WI38 (cell line): Measurements from ENCODE around the gene BIRC6.

ENCODE experiments used
- H3K4me3 ChIP-seq: 2 replicates; pipeline ENCODE4 v1.5.1; 2011; ENCODE audit warnings: low read depth, mild to moderate bottlenecking, control low read depth, low read length
- CTCF ChIP-seq: IDR thresholded peaks from 2 replicates; pipeline ENCODE4 v1.5.1; 2012; ENCODE audit warnings: low read depth, mild to moderate bottlenecking, control low read depth, low read length

BIRC6 gene

GRCh38 chr2:32514946-32515345 lies 158.1 kb downstream of the BIRC6 start:
- TF ChIP-seq CTCF, result no peak
- H3K4me3 ChIP-seq, result no peak overlapping the region

DNA sequence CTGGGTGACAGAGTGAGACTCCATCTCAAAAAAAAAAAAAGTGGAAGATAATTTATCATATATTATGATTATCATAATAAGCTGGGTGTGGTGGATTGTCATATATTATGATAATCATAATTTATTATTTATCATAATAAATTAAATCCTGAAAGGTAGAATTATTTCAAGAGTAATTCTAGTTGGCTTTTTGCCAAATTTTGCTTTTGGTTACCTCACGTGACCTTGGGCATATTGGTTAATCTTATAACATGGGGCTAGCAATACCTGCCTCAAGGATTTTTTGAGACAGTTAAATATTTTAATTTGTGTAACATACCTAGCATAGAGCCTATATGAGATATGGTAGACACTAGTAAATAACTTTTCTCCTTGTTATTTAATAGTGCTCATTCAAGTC lies 159.7 kb downstream of the BIRC6 start:
- H3K4me3 ChIP-seq, result no peak overlapping the region
- no peak for TF ChIP-seq CTCF

DNA sequence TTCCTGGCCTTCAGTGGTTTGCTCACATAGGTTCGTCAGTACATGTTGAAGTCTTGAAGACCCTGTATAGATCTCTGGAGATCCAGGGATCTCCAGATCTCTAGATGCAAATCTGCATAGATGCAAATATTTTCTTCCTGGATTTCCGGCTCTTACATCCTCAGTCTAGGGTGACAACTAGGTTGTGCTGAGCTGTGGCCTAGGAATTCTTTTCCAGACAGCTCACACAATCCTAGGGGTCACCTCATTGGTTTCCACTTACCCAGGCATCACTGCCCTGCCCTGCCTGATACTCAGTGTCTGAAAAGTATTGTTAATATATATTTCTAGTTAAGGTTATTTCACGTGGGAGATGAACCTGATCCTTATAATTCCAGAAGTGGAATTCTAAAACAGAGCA lies 165.9 kb downstream of the BIRC6 start:
- no peak overlapping the region for H3K4me3 ChIP-seq

DNA sequence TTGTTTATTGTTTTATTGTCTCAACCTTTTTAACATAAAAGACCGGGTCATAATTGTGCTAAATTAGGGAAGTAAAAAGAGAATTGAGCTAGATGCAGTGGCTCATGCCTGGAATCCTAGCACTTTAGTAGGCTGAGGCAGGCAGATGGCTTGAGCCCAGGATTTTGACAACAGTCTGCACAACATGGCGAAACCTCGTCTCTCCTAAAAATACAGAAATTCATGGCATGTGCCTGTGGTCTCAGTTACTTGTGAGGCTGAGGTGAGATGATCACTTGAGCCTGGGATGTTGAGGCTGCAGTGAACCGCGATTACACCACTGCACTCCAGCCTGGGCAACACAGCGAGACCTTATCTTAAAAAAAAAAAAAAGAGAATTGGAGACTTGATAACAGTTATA lies 166.9 kb downstream of the BIRC6 start:
- no peak overlapping the region for H3K4me3 ChIP-seq
- TF ChIP-seq CTCF, result no peak

More for the DNA sequence above, 165.9 kb downstream of the BIRC6 start:
- no peak for TF ChIP-seq CTCF

DNA sequence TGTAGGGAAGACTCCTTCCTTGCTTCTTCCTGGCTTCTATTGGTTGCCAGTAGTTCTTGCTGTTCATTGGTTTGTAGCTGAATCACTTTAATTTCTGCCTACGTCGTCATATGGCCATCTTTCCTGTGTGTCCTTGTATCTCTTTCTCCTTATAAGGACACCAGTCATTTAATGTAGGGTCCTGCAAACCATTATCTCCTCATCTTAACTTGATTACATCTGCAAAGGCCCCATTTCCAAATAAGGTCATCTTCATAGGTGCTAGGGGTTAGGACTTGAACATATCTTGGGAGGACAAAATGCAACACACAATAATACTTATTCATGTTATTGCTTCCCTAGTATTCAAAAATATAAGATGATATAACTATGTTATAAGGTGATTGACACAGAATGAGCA lies 175.5 kb downstream of the BIRC6 start:
- H3K4me3 ChIP-seq, result no peak overlapping the region
- no peak for TF ChIP-seq CTCF

DNA sequence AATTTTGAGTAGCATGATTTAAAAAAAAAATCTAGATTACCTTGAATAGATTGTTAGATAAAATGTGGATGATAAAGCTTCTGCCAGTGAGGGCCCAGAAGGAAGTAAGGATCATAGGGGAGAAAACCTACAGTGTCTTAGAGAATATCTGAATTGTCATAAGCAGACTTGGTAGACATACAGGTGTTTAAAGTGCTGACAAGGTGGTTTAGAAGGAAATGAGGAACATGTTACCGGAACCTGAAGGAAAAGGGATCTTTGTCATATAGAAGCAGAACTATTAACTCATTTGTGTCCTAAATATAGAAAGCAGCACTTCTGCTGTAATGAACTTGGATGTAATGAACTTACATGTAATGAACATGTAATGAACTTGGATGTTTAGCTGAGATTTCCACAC lies 176.1 kb downstream of the BIRC6 start:
- no peak overlapping the region for H3K4me3 ChIP-seq
- TF ChIP-seq CTCF, result no peak

DNA sequence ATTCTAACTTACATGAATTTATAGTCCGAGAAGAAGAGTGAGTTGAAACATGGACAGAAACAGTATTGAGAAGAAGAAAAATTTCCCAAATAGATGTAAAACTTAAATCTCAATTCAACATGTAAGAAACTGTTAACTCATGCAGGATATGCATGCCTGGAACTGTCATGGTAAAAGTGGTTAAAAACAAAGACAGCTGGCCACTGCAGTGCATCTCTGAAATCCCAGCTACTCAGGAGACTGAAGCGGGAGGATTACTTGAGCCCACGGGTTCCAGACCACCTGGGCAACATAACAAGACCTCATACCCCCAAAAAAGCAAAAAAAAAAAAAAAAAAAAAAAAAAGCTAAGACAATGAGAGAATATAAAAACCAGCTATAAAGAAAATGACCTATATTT lies 178.0 kb downstream of the BIRC6 start:
- H3K4me3 ChIP-seq, result no peak overlapping the region
- no peak for TF ChIP-seq CTCF
